GM21717 (cell line): ENCODE data around the gene B4GALNT3.

ENCODE experiments used
- ATAC-seq: cut with Tn5 transposase; IDR thresholded peaks from one replicate; pipeline ENCODE4 v1.9.1; 2021; ENCODE audit warnings: mild to moderate bottlenecking, moderate library complexity; ENCODE audit not compliant: unreplicated experiment

The B4GALNT3 gene

DNA sequence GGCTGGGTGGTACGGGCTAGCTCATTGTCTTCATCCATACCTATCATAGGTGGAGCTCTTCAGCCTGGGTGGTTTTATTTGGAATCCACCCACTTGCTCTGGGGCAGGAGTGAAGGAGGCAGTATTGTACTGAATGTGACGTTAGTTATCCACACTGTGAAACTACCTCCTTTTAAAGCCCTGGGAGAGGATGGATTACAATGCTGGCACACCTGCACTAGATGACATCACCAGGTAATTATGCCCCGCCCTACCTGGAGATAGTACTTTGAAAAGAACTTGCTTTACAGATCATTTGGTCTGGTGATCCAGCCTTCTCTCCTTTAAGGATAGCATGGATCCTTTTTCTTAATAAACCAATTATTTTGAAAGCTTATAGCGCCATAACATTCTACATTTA is 78.0 kb downstream of the B4GALNT3 start:
- no peak for ATAC-seq

DNA sequence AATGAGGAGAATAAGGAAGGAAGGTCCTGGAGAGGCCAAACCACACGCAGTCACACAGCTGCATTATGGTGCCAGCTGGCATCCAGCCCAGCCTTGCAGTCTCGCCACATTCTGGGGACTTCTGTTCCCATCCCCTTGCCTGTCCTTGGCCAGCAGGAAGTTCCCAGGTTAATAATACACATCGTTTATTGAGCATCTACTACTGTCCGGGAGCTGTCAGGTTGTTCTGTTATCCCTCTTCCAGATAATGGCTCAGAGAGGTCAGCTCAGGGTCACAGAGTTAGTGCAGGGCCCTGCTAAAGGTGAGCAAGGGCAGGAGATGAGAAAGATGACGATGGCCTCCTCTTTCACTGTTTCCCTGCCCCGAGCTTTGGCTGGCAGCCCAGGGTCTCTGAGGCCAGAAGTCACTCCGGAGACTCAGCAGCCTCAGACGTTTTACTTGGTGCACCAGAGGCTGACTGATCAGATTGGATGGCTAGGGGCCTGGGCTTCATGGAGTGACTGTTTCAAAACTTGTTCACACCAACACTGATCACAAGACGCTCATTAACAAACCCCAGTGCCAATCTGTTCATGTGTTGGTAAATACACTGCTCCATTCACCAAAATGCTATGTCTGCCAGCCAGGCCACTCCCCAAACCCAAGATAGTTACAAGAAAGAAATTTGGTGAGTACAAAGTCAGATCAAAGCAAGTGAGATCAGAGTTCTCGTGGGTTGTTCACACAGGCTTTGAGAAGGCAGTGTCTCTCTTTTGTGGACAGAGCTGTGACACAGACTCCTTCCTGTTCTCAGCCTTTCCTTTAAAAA is 79.2 kb downstream of the B4GALNT3 start:
- no peak for ATAC-seq

DNA sequence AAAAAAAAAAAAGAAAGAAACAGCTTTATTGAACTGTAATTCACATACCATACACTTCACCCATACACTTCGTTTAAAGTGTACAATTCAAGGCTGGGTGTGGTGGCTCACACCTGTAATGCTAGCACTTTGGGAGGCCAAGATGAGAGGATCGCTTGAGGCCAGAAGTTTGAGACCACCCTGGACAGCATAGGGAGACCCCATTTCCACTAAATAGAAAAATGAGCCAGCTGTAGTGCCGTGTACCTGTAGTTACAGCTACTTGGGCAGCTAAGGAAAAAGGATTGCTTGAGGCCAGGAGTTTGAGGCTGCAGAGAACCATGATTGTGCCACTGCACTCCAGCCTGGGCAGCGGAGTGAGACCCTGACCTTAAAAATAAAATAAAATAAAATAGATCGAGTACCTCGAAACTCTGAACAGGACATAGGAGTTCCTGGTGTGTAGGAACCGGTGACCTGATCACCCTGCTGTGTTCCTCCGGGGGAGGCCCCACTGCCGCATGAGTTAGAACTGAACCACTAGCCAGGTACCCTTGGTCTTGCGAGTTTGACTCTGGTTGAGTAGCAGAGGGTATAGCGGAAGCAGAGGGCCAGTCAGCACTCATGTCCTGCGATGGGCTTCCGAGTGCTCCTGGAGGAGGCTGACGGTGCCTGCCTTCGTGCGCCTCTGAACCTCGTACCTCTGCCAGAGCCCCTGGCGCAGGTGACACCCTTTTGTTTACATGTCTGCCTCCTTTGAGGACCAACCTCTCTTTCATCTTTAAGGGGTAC is 80.0 kb downstream of the B4GALNT3 start:
- ATAC-seq: no peak

DNA sequence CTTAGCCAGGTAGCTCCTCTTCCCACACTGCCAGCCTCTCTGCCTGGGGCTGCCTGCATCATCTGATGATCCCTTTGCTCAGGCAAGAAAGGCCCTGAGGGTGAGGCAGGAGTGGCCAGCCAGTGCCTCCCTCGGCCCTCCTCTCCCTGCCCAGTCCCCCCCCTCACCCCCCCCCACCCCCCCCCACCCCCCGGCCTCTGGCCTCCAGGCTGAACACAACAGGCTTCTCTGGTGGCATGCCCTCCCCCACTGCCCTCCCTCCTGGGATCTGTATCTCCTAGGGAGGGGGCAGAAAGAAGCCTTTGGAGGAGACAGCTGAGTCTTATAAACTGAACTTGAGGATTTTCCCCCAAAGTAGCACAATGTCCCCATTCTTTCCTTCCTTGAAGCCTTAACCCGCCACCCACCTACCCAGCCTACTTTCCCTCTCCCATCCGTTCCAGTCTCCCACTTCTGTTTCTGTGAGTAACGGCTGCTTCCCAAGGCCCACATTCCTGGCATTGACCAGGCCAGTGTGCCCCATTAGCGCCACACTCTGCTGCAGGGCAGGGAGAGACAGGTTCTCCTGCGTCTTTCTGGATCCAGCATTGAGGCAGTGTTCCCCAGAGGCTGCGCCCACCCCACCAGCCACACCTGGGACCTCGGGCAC is 82.1 kb downstream of the B4GALNT3 start:
- ATAC-seq: no peak

DNA sequence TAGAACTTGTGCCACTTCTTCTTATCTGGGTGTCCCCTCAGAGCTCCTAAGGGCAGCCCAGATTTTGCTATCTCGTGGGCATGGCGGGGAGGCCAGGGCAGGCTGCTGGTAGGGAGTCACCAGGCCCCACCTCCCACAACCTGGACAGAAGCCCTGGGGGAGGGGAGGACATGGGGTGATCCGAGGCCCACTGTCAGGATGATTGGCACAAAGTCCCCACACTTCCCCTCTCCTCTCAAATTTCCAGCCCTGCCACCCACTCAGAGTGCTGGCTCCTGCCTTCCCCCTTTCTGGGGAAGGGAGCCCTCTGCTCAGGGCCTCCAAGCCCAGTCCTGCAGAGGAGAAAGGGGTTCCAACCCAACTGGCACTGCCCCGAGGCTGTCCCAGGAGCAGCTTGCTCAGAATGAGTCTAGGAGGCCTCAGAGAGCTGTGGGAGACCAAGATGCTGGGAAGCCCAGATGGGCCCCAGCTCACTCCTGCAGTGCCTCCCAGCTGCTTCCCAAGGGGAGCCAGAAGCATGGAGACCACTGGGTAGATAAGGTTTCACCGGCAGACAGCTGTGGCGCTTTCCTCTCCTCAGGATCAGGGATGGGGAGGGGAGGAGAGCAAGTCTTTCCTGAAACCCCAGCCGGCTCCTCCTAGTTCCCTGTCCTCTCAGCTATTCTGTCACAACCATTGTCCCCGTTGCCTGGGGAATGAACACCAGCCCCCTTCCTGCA is 82.8 kb downstream of the B4GALNT3 start:
- ATAC-seq: no peak

DNA sequence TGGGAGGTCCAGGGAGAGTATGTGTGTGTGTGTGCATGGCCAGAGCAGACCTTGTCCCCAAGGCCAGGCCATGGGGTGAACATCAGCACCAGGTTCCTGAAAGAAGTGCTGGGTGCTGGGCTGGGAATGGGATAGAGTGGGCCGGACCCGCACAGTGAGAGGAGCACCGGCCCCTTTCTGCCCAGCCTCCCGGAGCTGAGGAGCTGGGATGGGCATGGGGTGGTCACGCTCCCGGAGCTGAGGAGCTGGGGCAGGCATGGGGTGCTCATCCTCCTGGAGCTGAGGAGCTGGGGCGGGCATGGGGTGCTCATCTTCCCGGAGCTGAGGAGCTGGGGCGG is 83.3 kb downstream of the B4GALNT3 start:
- no peak for ATAC-seq

DNA sequence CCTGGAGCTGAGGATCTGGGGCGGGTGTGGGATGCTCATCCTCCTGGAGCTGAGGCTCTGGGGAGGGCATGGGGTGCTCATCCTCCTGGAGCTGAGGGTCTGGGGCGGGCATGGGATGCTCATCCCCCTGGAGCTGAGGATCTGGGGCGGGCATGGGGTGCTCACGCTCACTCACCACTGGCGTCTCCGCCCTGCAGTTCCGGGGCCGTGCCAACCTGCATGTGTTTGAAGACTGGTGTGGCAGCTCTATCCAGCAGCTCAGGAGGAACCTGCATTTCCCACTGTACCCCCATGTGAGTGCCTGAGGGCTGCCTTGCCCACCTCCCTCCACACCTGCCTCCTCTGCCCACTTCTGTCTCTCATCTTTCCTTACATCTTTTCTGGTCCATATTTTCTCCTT is 84.4 kb downstream of the B4GALNT3 start:
- ATAC-seq: no peak

DNA sequence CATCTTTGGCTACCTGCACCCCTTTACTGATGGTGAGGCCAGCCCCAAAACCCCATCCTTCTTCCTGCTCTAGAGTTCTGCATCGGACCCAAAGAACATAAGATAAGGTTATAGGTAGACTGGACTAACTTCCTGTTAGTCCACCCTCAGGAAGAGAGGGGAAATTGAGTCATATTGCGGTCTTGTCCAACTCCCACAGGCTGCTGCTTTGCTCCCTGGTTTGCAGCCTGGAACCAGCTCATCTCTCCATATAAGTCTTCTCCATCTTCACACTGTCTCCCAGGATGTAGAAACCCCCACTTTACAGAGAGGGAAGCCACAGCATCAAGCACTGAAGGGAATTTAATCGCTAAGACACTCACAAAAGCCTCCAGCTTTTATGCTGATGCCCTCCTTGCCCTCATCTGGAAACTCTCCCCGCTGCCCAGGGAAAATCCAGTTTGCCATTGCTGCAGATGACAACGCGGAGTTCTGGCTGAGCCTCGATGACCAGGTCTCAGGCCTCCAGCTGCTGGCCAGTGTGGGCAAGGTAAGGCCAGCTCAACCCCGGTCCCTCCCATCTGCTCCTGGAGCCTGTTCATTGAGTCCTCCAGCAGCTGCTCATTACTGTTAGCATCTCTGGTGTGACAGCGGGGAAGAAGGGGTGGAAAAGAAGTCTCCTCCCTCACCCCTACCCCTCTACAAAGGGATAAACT is 85.3 kb downstream of the B4GALNT3 start:
- ATAC-seq: no peak

DNA sequence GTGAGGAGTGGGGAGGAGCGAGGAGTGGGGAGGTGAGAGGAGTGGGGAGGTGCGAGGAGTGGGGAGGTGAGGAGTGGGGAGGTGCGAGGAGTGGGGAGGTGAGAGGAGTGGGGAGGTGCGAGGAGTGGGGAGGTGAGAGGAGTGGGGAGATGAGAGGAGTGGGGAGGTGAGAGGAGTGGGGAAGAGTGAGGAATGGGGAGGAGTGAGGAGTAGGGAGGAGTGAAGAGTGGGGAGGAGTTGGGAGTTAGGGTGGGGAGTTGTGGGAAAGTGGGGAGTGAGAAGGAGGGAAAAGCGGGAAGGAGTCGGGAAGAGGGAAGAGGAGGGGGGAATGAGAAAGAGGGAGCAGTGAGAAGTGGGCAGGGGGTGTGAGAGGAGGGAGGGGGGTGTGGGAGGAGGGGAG is 86.1 kb downstream of the B4GALNT3 start:
- no peak for ATAC-seq

DNA sequence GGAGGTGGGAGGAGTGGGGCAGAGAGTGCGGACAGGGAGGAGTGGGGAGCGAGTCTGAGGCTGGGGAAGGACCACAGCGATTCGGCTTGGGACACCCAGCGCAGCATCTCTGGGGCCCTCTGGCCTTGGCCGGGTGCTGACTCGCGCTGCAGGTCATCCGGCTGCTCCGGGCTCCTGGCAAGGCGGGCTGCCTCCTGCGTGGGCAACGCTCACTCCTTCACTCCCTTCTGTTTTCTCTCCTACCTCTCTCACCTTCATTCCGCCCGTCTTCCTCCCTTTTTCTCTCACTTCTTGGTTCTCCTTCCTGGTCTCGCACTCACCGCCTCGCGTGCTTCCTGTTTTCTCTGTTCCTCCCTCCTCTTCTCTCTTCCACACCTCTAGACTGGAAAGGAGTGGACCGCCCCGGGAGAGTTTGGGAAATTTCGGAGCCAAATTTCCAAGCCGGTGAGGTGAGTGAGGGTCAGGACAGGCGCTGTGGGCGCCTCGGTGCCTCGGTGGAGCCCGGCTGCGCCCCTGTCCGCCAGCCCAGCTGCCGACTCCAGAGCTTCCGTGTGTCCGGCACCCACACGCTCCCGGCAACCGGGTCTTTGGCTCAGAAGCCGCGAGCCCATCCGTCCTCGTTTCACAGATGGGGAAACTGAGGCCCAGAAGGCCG is 86.7 kb downstream of the B4GALNT3 start:
- no peak for ATAC-seq

DNA sequence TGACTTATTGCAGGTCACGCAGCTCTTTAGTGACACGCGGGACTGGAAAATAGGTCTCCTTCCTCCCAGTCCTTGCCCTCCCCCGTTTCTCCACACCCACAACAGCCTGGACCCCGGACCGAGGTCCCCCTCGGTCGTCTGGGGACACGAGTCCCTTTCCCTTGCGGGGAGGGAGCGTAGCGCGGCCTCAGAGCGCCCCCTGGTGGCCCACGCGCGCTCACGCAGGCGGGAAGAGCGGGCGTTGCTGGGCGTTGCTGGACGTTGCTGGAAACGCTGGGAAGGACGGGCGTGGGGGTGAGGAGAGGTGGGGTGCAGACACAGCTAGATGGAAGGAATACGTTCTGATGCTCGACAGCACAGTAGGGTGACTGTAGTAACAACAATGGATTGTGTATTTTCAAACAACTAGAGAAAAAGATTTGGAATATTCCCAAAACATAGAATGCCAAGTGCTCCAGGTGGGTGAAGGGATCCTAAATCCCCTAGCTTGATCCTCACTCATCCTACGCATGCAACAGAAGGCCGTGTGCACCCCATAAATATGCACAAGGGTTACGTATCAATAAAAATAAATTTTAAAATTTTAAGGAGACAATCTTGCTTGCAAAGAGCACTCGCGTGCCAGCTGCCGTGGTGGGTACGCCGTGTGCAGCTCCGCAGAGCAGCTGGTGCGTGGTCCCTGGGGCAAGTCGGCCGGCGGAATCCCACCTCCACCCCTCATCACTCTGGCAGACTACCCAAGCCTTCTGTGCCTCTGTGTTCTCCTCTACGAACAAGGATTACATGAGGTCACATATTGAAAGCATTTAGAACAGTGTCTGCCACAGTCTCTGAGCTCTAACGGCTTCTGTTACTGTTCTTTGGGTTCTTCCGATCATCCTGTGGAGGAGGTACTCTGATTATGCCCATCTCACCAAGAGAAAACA is 87.4 kb downstream of the B4GALNT3 start:
- ATAC-seq: no peak

DNA sequence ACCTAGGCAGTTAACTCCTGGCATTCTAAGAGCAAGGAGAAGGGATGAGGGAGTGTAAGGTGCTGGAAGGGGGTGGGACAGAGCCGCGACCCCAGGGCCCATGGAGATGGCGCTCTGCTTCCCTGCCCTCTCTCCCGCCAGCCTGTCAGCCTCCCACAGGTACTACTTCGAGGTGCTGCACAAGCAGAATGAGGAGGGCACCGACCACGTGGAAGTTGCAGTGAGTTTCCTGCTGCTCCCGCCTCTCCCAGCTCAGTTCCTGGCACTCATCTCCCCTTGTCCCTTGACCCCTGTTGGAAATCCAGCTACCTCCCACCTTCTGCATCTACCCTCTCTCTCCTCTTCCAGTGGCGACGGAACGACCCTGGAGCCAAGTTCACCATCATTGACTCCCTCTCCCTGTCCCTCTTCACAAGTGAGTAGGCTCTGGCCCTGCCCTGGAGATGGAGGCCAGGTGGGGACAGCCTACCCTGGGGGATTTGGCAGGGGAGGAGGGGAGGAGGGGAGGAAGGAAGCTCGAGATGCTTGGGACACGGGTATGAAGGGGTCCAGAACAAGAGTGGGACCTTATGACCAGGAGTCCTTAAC is 88.2 kb downstream of the B4GALNT3 start:
- ATAC-seq: no peak

DNA sequence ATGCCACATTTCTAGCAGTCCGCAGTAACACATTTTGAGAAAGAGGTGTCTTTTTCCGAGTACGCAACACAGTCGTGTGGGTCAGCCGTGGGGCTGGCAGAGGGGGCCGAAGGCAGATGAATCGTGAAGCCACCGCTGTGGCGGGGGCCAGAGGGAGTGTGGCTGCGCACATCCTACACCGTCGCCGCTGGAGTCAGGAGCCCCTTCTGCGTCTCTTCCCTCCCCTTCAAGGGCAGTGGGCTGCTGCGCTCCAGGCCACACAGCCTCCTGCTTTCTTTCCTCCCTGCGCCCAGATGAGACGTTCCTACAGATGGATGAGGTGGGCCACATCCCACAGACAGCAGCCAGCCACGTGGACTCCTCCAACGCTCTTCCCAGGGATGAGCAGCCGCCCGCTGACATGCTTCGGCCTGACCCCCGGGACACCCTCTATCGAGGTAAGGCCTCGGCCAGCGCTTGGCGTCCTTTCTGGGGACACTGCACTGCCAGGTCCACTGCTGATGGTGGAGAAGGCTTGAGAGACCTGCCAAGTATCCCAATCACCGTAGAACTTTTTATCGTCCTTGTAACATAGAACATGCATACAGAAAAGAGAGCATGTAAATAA is 89.8 kb downstream of the B4GALNT3 start:
- no peak for ATAC-seq

DNA sequence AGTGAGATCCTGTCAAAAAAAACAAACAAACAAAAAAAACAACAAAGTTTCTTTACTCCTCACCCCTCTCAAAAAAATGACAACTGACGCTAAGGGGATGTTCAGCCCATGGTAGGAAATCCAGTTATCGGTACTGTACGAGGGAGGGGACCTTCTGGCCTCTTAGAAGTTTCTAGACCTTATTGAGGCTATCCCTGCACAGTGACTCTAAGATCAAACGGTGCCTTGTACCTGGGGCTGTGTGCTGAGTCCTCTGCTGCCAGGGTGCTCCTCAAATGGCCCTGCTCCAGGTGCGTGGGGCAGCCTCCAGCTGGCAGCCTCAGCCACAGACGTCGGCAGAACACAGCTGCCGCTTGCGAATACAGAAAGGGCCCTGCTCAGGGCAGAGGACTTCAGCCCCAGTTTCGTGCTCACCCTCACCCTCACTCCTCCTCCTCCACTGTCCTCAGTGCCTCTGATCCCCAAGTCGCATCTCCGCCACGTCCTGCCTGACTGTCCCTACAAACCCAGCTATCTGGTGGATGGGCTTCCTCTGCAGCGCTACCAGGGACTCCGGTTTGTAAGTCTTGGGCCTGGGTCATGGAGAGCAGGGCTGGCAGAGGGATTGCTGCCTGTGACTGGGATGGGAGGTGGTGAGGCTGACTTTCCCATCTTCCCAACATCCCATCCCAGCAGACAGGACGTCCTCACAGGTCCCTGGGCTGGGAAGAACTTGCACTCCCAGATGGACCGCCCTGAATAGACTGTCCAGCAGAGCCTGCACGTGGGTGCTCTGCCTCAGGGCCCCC is 90.9 kb downstream of the B4GALNT3 start:
- no peak for ATAC-seq

DNA sequence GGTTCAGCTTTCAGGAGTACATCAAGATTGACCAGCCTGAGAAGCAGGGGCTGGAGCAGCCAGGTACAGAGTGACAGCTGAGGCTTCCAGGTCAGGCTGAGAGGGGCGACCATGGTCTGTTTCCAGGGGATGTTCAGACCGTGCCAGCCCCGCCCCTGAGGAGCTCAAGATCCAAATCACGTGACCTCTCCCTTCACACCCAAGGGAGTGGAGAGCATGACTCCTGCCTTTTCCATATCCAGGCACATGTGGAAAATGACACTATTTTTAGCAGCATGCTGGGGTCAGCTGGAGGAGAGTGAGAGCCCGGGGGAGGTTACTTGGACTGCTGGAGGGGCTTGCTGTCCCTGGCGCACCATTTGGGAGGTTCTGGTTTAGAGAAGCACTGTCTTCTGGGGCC is 92.7 kb downstream of the B4GALNT3 start:
- ATAC-seq: no peak

DNA sequence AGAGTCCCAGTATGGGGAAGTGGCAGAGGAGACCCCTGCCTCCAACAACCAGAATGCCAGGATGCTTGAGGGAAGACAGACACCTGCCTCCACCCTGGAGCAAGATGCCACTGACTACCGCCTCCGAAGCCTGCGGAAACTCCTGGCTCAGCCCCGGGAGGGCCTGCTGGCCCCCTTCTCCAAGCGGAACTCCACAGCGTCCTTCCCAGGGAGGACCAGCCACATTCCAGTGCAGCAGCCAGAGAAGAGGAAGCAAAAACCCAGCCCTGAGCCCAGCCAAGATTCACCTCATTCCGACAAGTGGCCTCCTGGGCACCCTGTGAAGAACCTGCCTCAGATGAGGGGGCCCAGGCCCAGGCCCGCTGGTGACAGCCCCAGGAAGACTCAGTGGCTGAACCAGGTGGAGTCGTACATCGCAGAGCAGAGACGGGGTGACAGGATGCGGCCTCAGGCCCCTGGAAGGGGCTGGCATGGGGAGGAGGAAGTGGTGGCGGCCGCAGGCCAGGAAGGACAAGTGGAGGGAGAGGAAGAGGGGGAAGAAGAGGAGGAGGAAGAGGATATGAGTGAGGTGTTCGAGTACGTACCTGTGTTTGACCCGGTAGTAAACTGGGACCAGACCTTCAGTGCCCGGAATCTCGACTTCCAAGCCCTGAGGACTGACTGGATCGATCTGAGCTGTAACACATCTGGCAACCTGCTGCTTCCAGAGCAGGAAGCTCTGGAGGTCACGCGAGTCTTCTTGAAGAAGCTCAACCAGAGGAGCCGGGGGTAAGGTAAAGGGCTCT is 93.7 kb downstream of the B4GALNT3 start:
- no peak for ATAC-seq

DNA sequence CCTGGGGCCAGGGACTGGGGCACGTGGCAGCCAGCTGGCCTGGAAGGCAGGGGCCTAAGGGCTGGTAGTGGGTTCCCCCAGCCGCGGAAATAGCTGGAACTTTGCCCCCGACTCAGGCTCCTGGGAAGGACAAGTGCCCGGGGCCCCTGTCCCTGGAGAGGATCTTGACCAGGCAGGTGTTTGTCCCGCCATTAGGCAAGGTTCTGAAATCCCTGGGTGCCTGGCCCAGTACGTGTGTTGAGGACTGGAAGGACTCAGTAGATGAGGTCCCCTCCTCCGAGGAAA is 94.2 kb downstream of the B4GALNT3 start:
- no peak for ATAC-seq
